ENCODE measurements around the gene ABI2. TPM values are rescaled to one million over a fixed set of nuclear protein-coding genes. Genes with fewer than 3 reads are reported as not detected.
A peak's percentile ranks its signal among the peaks of the same experiment; 100 is the strongest.

The ABI2 gene
- total RNA-seq, 1 experiment from 2014 or later, result 72.2 TPM

DNA sequence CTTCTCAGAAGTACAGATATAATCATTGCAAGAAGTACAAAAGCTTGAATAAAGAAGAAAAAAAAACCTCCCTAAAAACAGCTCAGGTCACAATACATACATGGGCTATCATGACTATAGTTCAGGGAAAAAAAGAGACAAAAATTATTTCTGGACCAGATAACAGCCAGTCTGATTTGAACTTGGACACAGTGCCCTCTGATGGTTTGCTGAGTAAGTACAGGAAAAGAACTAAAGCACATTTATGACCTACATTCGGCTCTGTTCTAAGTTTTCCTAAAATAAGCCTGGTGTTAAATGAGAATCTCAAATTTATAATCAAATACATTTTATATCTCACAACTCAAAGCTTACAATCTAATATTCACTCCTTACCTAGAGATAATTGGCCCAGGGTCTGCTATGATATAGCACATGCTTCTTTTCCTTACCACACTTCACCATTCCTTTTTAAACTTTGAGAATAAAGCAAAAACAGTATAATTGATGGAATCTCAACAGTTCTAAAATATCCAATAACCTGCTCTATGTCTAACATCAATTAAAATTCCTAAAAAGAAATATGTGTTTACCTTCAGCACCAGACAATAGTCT, 125.8 kb downstream of the ABI2 start:
- ChIA-PET CTCF (interaction anchor here (0.7 kb wide), 2 partner anchors 25 to 361 kb away, joined by 3 read pairs; no protein-coding TSS in a partner anchor), POLR2A (no interaction called here)
- peak; percentile 81 for ATAC-seq
- H3K27ac ChIP-seq (ENCODE audit: low read length), result no peak overlapping the region
- in situ Hi-C loops (cut with HindIII; ENCODE audit: low pct_unique_long_range_greater_than_20kb, low sequenced_read_pairs), result no loop called here
- peaks cover 4% of the 10 kb centered on the region; the same call in 1 of the 2 replicates for H3K36me3 ChIP-seq (ENCODE audit: control insufficient read depth, insufficient read depth, low read length)
- no peaks in the 10 kb centered on the region for H3K9me3 ChIP-seq (ENCODE audit: control insufficient read depth, insufficient read depth, low read depth, low read length)
- no peak overlapping the region for H3K4me3 ChIP-seq (ENCODE audit: low read depth in 2 of 2, low read length in 2 of 2)
- BruUV-seq (replicated peaks), result no TSS peak
- TF ChIP-seq, protein P1, sequence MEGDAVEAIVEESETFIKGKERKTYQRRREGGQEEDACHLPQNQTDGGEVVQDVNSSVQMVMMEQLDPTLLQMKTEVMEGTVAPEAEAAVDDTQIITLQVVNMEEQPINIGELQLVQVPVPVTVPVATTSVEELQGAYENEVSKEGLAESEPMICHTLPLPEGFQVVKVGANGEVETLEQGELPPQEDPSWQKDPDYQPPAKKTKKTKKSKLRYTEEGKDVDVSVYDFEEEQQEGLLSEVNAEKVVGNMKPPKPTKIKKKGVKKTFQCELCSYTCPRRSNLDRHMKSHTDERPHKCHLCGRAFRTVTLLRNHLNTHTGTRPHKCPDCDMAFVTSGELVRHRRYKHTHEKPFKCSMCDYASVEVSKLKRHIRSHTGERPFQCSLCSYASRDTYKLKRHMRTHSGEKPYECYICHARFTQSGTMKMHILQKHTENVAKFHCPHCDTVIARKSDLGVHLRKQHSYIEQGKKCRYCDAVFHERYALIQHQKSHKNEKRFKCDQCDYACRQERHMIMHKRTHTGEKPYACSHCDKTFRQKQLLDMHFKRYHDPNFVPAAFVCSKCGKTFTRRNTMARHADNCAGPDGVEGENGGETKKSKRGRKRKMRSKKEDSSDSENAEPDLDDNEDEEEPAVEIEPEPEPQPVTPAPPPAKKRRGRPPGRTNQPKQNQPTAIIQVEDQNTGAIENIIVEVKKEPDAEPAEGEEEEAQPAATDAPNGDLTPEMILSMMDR (IDR thresholded peaks at IDR 0.05), result peak; percentile 78; the same call in 1 of the 2 replicates
- no peak for TF ChIP-seq TCF7L2 (IDR thresholded peaks at IDR 0.05; ENCODE audit: low read depth, low read length)
- H3K4me1 ChIP-seq (ENCODE audit: control insufficient read depth, insufficient read depth, low read length), result no peaks in the 10 kb centered on the region
- peak; percentile 42 for DNase-seq (ENCODE audit: low read depth, low spot score)
- intact Hi-C loops (cut with micrococcal nuclease; ENCODE audit: unreplicated experiment), result loop anchor here (10.0 kb wide), 2 partner anchors 361 to 461 kb away; no protein-coding TSS in a partner anchor
- H3K27me3 ChIP-seq (ENCODE audit: control insufficient read depth, insufficient read depth, low read length), result no peaks in the 10 kb centered on the region

DNA sequence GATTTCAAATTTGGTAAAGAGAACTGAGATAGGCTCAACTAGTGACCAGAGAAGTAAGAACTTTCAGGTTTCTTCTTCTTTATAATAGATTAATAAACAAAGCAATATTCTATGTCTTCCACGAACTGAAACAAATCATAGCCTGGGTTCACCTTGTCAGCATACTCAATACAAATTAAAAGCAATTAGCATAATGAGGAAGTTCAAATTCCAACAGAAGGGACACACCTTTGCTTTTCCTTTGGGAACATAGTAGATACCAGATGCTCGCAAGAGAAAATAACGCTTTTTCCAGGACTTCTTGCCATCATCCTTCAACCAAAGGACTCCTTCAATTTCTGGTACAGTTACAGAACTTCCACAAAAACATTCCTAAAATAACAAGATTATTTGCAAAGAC, 127.0 kb downstream of the ABI2 start:
- in situ Hi-C loops (cut with HindIII; ENCODE audit: low pct_unique_long_range_greater_than_20kb, low sequenced_read_pairs), result no loop called here
- ChIA-PET CTCF (interaction anchor here (0.6 kb wide), 2 partner anchors 84 to 552 kb away, joined by 3 read pairs; no protein-coding TSS in a partner anchor), POLR2A (no interaction called here)
- no peaks in the 10 kb centered on the region for H3K4me1 ChIP-seq (ENCODE audit: control insufficient read depth, insufficient read depth, low read length)
- H3K9me3 ChIP-seq (ENCODE audit: control insufficient read depth, insufficient read depth, low read depth, low read length), result no peaks in the 10 kb centered on the region
- H3K4me3 ChIP-seq (ENCODE audit: low read depth in 2 of 2, low read length in 2 of 2), result no peak overlapping the region
- TF ChIP-seq TCF7L2 (IDR thresholded peaks at IDR 0.05; ENCODE audit: low read depth, low read length), result no peak
- TF ChIP-seq, protein P1 (IDR thresholded peaks at IDR 0.05), result no peak
- no peak for TF ChIP-seq POLR2AphosphoS5 (IDR thresholded peaks at IDR 0.05; ENCODE audit: low read depth, low read length)
- TF ChIP-seq, protein P2, sequence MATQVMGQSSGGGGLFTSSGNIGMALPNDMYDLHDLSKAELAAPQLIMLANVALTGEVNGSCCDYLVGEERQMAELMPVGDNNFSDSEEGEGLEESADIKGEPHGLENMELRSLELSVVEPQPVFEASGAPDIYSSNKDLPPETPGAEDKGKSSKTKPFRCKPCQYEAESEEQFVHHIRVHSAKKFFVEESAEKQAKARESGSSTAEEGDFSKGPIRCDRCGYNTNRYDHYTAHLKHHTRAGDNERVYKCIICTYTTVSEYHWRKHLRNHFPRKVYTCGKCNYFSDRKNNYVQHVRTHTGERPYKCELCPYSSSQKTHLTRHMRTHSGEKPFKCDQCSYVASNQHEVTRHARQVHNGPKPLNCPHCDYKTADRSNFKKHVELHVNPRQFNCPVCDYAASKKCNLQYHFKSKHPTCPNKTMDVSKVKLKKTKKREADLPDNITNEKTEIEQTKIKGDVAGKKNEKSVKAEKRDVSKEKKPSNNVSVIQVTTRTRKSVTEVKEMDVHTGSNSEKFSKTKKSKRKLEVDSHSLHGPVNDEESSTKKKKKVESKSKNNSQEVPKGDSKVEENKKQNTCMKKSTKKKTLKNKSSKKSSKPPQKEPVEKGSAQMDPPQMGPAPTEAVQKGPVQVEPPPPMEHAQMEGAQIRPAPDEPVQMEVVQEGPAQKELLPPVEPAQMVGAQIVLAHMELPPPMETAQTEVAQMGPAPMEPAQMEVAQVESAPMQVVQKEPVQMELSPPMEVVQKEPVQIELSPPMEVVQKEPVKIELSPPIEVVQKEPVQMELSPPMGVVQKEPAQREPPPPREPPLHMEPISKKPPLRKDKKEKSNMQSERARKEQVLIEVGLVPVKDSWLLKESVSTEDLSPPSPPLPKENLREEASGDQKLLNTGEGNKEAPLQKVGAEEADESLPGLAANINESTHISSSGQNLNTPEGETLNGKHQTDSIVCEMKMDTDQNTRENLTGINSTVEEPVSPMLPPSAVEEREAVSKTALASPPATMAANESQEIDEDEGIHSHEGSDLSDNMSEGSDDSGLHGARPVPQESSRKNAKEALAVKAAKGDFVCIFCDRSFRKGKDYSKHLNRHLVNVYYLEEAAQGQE (IDR thresholded peaks at IDR 0.05; ENCODE audit: insufficient read depth in 1 of 2, low read depth in 2 of 2, low read length in 1 of 2), result no peak
- TF ChIP-seq SIN3A (IDR thresholded peaks at IDR 0.05; ENCODE audit: borderline replicate concordance, insufficient read depth, low read depth, low read length), result no peak
- no peaks in the 10 kb centered on the region for H3K27me3 ChIP-seq (ENCODE audit: control insufficient read depth, insufficient read depth, low read length)
- intact Hi-C loops (cut with micrococcal nuclease; ENCODE audit: unreplicated experiment), result loop anchor here (10.0 kb wide), 2 partner anchors 360 to 460 kb away; no protein-coding TSS in a partner anchor
- H3K27ac ChIP-seq (ENCODE audit: low read length), result no peak overlapping the region
- BruUV-seq (replicated peaks), result no TSS peak
- ATAC-seq (no peak), DNase-seq (ENCODE audit: low read depth, low spot score) (no peak)
- H3K36me3 ChIP-seq (ENCODE audit: control insufficient read depth, insufficient read depth, low read length), result peaks cover 7% of the 10 kb centered on the region
